Activated CD8-positive, alpha-beta memory T cell treated with anti-CD3 and anti-CD28 coated beads for 4 hours (primary cell): ENCODE measurements around the gene RDM1.

Experiments used
- DNase-seq, 2 donors: peaks; one replicate each; pipeline ENCODE4 v3.0.0-alpha.2; 2020; ENCODE audit warnings: low read depth in 2 of 2

The RDM1 gene

DNA sequence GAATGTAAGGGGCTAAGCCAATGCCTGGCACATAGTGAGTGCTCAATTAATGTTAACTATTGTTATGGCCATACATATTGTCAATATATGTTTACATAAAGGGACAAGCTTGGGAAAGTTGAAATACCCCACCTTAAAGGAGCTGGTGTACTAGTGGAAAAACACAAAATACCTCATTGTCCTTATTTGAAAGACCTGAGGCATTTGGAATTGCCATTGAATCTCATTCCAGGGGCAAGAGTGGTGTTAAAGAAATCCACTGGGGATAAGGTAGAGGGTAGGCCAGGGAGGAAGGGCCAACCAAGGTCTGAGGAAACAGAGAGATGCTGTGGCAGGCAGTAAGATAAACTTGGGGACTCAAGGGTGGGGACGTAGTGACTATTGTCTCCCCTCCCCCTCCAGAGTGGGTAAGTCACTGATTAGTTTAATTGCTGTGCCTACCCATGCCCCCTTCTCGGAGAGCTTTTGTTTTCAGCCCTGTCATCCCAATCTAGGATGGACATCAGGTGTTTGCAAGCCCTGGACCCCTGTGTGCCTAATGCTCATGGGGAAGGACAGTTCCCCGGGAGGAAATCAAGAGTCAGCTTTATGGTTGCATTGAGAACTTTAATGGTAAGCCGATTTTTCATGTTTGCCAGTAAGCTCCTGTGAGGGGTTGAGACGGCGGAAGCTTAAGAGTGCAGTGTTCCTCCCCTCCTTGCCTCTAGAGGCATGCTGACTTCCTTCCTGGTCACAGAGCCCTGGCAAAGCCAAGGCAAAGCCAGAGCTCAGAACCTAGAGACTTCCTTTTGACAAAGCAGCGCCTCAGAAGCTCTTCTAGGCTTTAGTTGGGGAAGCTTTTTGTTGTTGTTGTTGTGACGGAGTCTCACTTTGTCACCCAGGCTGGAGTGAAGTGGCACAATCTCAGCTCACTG, 59.4 kb downstream of the RDM1 start:
- DNase-seq: no peak

DNA sequence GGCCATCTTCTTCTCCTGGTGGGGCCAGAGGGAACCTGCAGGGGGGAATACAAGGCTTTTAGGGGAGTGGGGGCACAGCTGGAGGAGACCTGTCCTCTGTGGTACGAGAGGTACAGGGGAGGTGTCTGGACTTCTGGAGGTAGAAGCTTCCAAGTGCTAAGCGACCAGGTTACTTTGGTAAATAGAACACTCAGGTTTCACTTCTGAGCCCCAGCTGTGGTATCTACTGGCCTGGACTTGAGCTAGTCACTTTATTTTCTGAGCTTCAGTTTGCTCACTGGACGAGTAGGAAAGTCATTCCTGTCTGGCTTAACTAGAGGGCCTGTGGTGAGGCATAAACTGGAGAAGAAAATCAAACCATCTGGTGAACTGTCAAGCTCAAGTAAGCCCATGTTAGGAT, 61.8 kb downstream of the RDM1 start, which contains the start of gene HEATR9:
Gene HEATR9, minus strand, starts transcription at position 155 of the 400 bp plus-strand sequence. Its CDS starts 149 bp downstream, at position 6.
- DNase-seq: no peak
